ENCODE results near the gene PTTG1IP. TPM values are rescaled to one million over a fixed set of nuclear protein-coding genes. Genes with fewer than 3 reads are reported as not detected.

Gene PTTG1IP
- total RNA-seq, 6 experiments from 2014 or later = 241 to 290 (median 277) TPM

DNA sequence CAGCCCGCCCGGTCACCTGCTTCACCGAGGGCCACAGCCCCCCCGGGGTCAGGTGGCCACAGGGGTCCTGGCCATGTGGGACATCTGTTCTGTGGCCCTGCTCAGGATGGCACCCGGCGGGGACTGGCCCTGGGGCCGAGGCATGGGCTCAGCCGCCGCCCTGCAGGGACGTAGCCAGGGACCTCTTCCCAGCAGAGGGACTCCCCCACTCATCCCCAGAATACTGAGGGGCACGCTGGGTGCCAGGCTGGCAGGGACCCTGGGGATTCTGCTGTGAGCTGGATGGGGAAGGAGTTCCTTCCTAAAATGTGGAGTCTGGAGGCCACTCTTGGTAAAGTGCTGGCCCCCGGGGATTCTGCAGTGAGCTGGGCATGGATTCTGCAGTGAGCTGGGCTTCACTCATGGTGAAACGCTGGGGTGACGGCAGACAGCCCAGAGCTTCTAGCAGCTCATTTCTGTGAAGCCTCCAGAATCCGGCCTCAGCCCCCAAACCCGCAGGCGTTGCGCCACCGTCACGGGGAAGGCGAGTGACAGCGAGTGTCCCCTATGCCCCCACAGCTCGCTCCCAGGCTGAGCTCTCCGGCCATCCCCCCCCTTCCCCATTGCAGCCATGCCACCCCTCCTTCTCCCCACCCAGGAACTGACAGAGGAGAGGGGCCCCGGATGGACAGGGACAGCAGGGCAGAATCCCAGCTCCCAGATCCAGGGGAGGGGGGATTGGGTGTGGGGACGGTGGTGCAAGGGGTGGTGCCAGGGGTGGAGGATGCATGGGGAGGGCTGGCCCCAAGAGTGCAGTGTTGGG lies 45.8 kb upstream of the PTTG1IP start:
- H3K9me3 Mint-ChIP-seq = no peaks in the 10 kb centered on the region
- H3K27me3 Mint-ChIP-seq (ENCODE audit: insufficient read depth) = peaks cover 45% of the 10 kb centered on the region
- H3K4me3 Mint-ChIP-seq = no peak overlapping the region

DNA sequence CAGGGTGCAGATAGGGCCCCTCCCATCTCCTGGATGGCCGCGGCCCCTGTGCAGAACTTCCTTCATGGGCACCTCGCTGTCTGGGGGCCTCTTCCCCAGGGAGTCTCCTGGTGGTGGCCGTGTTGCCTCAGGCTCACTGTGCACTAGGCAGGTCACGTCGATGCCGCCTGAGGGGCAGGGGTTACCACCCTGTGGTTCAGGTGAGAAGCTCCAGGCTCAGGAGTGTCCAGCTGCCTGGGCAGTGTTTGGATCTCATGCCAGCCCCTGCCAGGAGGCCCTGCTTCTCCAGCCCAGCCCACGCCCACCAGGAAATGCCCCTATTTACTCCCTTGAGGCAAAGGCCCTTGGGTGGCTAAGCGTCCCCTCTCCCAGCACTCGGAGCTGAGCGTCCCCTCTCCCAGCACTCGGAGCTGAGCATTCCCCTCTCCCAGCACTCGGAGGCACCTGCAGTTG lies 45.1 kb upstream of the PTTG1IP start:
- no peak for DNase-seq
- Mint-ChIP-seq H3K36me3 (ENCODE audit: low read depth) (no peaks in the 10 kb centered on the region), H3K9me3 (no peaks in the 10 kb centered on the region), H3K27ac (no peak overlapping the region), H3K4me1 (ENCODE audit: low read depth) (peaks cover 16% of the 10 kb centered on the region), H3K27me3 (ENCODE audit: insufficient read depth) (peaks cover 38% of the 10 kb centered on the region), H3K4me3 (no peak overlapping the region)
- TF ChIP-seq, protein P1, sequence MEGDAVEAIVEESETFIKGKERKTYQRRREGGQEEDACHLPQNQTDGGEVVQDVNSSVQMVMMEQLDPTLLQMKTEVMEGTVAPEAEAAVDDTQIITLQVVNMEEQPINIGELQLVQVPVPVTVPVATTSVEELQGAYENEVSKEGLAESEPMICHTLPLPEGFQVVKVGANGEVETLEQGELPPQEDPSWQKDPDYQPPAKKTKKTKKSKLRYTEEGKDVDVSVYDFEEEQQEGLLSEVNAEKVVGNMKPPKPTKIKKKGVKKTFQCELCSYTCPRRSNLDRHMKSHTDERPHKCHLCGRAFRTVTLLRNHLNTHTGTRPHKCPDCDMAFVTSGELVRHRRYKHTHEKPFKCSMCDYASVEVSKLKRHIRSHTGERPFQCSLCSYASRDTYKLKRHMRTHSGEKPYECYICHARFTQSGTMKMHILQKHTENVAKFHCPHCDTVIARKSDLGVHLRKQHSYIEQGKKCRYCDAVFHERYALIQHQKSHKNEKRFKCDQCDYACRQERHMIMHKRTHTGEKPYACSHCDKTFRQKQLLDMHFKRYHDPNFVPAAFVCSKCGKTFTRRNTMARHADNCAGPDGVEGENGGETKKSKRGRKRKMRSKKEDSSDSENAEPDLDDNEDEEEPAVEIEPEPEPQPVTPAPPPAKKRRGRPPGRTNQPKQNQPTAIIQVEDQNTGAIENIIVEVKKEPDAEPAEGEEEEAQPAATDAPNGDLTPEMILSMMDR (IDR thresholded peaks at IDR 0.05) = no peak

More for the DNA sequence above, 45.8 kb upstream of the PTTG1IP start:
- no peaks in the 10 kb centered on the region for H3K36me3 Mint-ChIP-seq (ENCODE audit: low read depth)
- TF ChIP-seq, protein P1 (IDR thresholded peaks at IDR 0.05) = no peak
- no peak overlapping the region for H3K27ac Mint-ChIP-seq
- DNase-seq = no peak
- H3K4me1 Mint-ChIP-seq (ENCODE audit: low read depth) = peaks cover 14% of the 10 kb centered on the region

GRCh38 chr21:44918107-44918470 lies 44.6 kb upstream of the PTTG1IP start:
- H3K4me3 Mint-ChIP-seq = no peak overlapping the region
- H3K9me3 Mint-ChIP-seq = no peaks in the 10 kb centered on the region
- TF ChIP-seq, protein P1 (IDR thresholded peaks at IDR 0.05) = no peak
- H3K27ac Mint-ChIP-seq = no peak overlapping the region
- peaks cover 16% of the 10 kb centered on the region for H3K4me1 Mint-ChIP-seq (ENCODE audit: low read depth)
- no peak for DNase-seq
- no peaks in the 10 kb centered on the region for H3K36me3 Mint-ChIP-seq (ENCODE audit: low read depth)
- peaks cover 35% of the 10 kb centered on the region for H3K27me3 Mint-ChIP-seq (ENCODE audit: insufficient read depth)

GRCh38 chr21:44917446-44918106 lies 44.1 kb upstream of the PTTG1IP start:
- H3K36me3 Mint-ChIP-seq (ENCODE audit: low read depth) = no peaks in the 10 kb centered on the region
- H3K4me1 Mint-ChIP-seq (ENCODE audit: low read depth) = peaks cover 16% of the 10 kb centered on the region
- no peak for DNase-seq
- H3K27me3 Mint-ChIP-seq (ENCODE audit: insufficient read depth) = peaks cover 31% of the 10 kb centered on the region
- H3K9me3 Mint-ChIP-seq = no peaks in the 10 kb centered on the region
- H3K4me3 Mint-ChIP-seq = no peak overlapping the region
- TF ChIP-seq, protein P1 (IDR thresholded peaks at IDR 0.05) = no peak
- H3K27ac Mint-ChIP-seq = no peak overlapping the region

- H3K9me3 Mint-ChIP-seq = no peaks in the 10 kb centered on the region
Observed at GRCh38 chr21:44916965-44917364, 43.5 kb upstream of the PTTG1IP start.

More at GRCh38 chr21:44916965-44917364, 43.5 kb upstream of the PTTG1IP start:
- peaks cover 16% of the 10 kb centered on the region for H3K4me1 Mint-ChIP-seq (ENCODE audit: low read depth)
- H3K27me3 Mint-ChIP-seq (ENCODE audit: insufficient read depth) = peaks cover 28% of the 10 kb centered on the region
- no peak for DNase-seq
- TF ChIP-seq, protein P1 (IDR thresholded peaks at IDR 0.05) = no peak
- no peaks in the 10 kb centered on the region for H3K36me3 Mint-ChIP-seq (ENCODE audit: low read depth)
- H3K4me3 Mint-ChIP-seq = no peak overlapping the region
- no peak overlapping the region for H3K27ac Mint-ChIP-seq
